Neuron (in vitro differentiated cells): ENCODE results near the gene FUT7.

ENCODE experiments used
- H2AFZ ChIP-seq: one replicate; pipeline ENCODE4 v1.6.1; 2013; ENCODE audit warnings: low read depth, mild to moderate bottlenecking, inconsistent platforms, low read length, moderate library complexity
- H3K27me3 ChIP-seq: one replicate; pipeline ENCODE4 v1.6.1; 2013; ENCODE audit warnings: low read length; ENCODE audit not compliant: insufficient read depth
- H3K36me3 ChIP-seq: one replicate; pipeline ENCODE4 v1.6.1; 2013; ENCODE audit warnings: low read length; ENCODE audit not compliant: insufficient read depth
- H3K4me1 ChIP-seq: one replicate; pipeline ENCODE4 v1.6.1; 2013; ENCODE audit warnings: low read length; ENCODE audit not compliant: insufficient read depth
- H3K4me3 ChIP-seq: 2 replicates; pipeline ENCODE4 v1.5.1; 2013; ENCODE audit warnings: mild to moderate bottlenecking, low read length, moderate library complexity
- H3K9me3 ChIP-seq: one replicate; pipeline ENCODE4 v1.6.1; 2013; ENCODE audit warnings: low read length

FUT7 gene

GRCh38 chr9:137062384-137062783, 30.5 kb upstream of the FUT7 start:
- Histone ChIP-seq H3K4me1 (no peaks in the 10 kb centered on the region), H3K4me3 (no peak overlapping the region), H3K9me3 (no peaks in the 10 kb centered on the region), H3K36me3 (peaks cover 2% of the 10 kb centered on the region), H3K27me3 (peaks cover 7% of the 10 kb centered on the region), H2AFZ (no peak overlapping the region)

GRCh38 chr9:137058521-137059234, 26.8 kb upstream of the FUT7 start:
- H3K4me1 ChIP-seq, result peaks cover 13% of the 10 kb centered on the region
- H3K27me3 ChIP-seq, result peaks cover 36% of the 10 kb centered on the region
- no peak overlapping the region for H3K4me3 ChIP-seq
- H3K9me3 ChIP-seq, result no peaks in the 10 kb centered on the region
- H3K36me3 ChIP-seq, result no peaks in the 10 kb centered on the region
- H2AFZ ChIP-seq, result no peak overlapping the region

GRCh38 chr9:137057545-137057944, 25.7 kb upstream of the FUT7 start:
- Histone ChIP-seq H3K36me3 (no peaks in the 10 kb centered on the region), H2AFZ (no peak overlapping the region), H3K4me3 (no peak overlapping the region), H3K4me1 (peaks cover 13% of the 10 kb centered on the region), H3K27me3 (peaks cover 47% of the 10 kb centered on the region), H3K9me3 (no peaks in the 10 kb centered on the region)

GRCh38 chr9:137056739-137057415, 25.0 kb upstream of the FUT7 start:
- peaks cover 13% of the 10 kb centered on the region for H3K4me1 ChIP-seq
- H3K36me3 ChIP-seq, result no peaks in the 10 kb centered on the region
- H3K9me3 ChIP-seq, result no peaks in the 10 kb centered on the region
- H3K4me3 ChIP-seq, result no peak overlapping the region
- peaks cover 54% of the 10 kb centered on the region for H3K27me3 ChIP-seq
- no peak overlapping the region for H2AFZ ChIP-seq

GRCh38 chr9:137055385-137056364, 23.8 kb upstream of the FUT7 start:
- Histone ChIP-seq H2AFZ (no peak overlapping the region), H3K4me3 (no peak overlapping the region), H3K4me1 (peaks cover 13% of the 10 kb centered on the region), H3K27me3 (peaks cover 66% of the 10 kb centered on the region), H3K36me3 (no peaks in the 10 kb centered on the region), H3K9me3 (no peaks in the 10 kb centered on the region)

- Histone ChIP-seq H3K4me1 (peaks cover 13% of the 10 kb centered on the region), H3K36me3 (no peaks in the 10 kb centered on the region), H3K27me3 (peaks cover 73% of the 10 kb centered on the region), H2AFZ (no peak overlapping the region), H3K4me3 (no peak overlapping the region), H3K9me3 (no peaks in the 10 kb centered on the region)
Observed at GRCh38 chr9:137054932-137055384, 23.1 kb upstream of the FUT7 start.

- H3K9me3 ChIP-seq, result no peaks in the 10 kb centered on the region
- H2AFZ ChIP-seq, result no peak within 1 kb of the TSS
- no peaks in the 10 kb centered on the region for H3K36me3 ChIP-seq
- H3K27me3 ChIP-seq, result peaks cover 80% of the 10 kb centered on the region
- H3K4me3 ChIP-seq, result no peak within 1 kb of the TSS
- peaks cover 13% of the 10 kb centered on the region for H3K4me1 ChIP-seq
Observed at GRCh38 chr9:137053944-137054931, 22.4 kb upstream of the FUT7 start, which contains the start of gene ENTPD2. Gene ENTPD2, minus strand, starts transcription at chr9:137054061. Its CDS starts 64 bp downstream, at chr9:137053997.

- H3K27me3 ChIP-seq, result peaks cover 77% of the 10 kb centered on the region
- no peak overlapping the region for H3K4me3 ChIP-seq
- H3K4me1 ChIP-seq, result peaks cover 13% of the 10 kb centered on the region
- no peaks in the 10 kb centered on the region for H3K9me3 ChIP-seq
- H3K36me3 ChIP-seq, result no peaks in the 10 kb centered on the region
- H2AFZ ChIP-seq, result no peak overlapping the region
Observed at GRCh38 chr9:137052998-137053943, 21.4 kb upstream of the FUT7 start.

- Histone ChIP-seq H2AFZ (no peak overlapping the region), H3K27me3 (peaks cover 87% of the 10 kb centered on the region), H3K9me3 (no peaks in the 10 kb centered on the region), H3K36me3 (no peaks in the 10 kb centered on the region), H3K4me3 (no peak overlapping the region), H3K4me1 (peaks cover 13% of the 10 kb centered on the region)
Observed at GRCh38 chr9:137052293-137052692, 20.4 kb upstream of the FUT7 start.

- Histone ChIP-seq H3K36me3 (no peaks in the 10 kb centered on the region), H3K4me1 (peaks cover 13% of the 10 kb centered on the region), H3K9me3 (no peaks in the 10 kb centered on the region), H3K27me3 (peaks cover 84% of the 10 kb centered on the region), H3K4me3 (no peak overlapping the region), H2AFZ (no peak overlapping the region)
Observed at GRCh38 chr9:137051145-137051724, 19.3 kb upstream of the FUT7 start.

- H3K36me3 ChIP-seq, result no peaks in the 10 kb centered on the region
- no peak overlapping the region for H2AFZ ChIP-seq
- peaks cover 9% of the 10 kb centered on the region for H3K4me1 ChIP-seq
- H3K9me3 ChIP-seq, result no peaks in the 10 kb centered on the region
- H3K27me3 ChIP-seq, result peaks cover 79% of the 10 kb centered on the region
- no peak overlapping the region for H3K4me3 ChIP-seq
Observed at GRCh38 chr9:137050570-137050969, 18.7 kb upstream of the FUT7 start.
